RWPE1 (cell line): ENCODE data around the gene TNS3.
"Not testable (repeated sequence)": the region's sequence is repeated elsewhere in the genome, so short reads cannot be mapped to it uniquely, and the experiment has no call there.

Experiments
- CTCF ChIA-PET: fragments of 350-600 bp; sonication (Branson Sonifier 250); formaldehyde crosslinking; extraction: SDS; loops from one replicate; lab custom pipeline; 2021; lab: Yijun Ruan, JAX
- POLR2A ChIA-PET: fragments of 400-600 bp; formaldehyde crosslinking; extraction: SDS; loops from one replicate; lab custom pipeline; 2020; ENCODE audit warnings: antibody characterized with exemption; ENCODE audit not compliant: low non-redundant PET; lab: Yijun Ruan, JAX
- DNase-seq: peaks from one replicate; pipeline ENCODE4 v3.0.0; 2012; ENCODE audit warnings: low spot score
- H3K27ac ChIP-seq: fragments of 450-650 bp; 2 replicates; pipeline ENCODE4 v1.5.1; 2017
- CTCF ChIP-seq: fragments of 450-650 bp; conservative IDR thresholded peaks from 2 replicates; pipeline ENCODE4 v1.5.1; 2017; ENCODE audit warnings: low read depth, mild to moderate bottlenecking

TNS3 gene

GRCh38 chr7:47472444-47473157 is 109.3 kb downstream of the TNS3 start:
- CTCF ChIA-PET = no interaction called here
- TF ChIP-seq CTCF = no peak
- no peak for DNase-seq
- POLR2A ChIA-PET = no interaction called here
- H3K27ac ChIP-seq = peak overlapping the region; percentile 56

- ChIA-PET POLR2A (no interaction called here), CTCF (interaction anchor here (1.0 kb wide), 1 partner anchor 348 kb away, joined by 3 read pairs; no protein-coding TSS in a partner anchor)
- H3K27ac ChIP-seq = peak overlapping the region; percentile 56
- TF ChIP-seq CTCF = no peak
- DNase-seq = no peak
Measured at GRCh38 chr7:47471831-47472230, 110.1 kb downstream of the TNS3 start.

- DNase-seq = no peak
- POLR2A ChIA-PET = no interaction called here
- H3K27ac ChIP-seq = peak overlapping the region; percentile 56
- TF ChIP-seq CTCF = no peak
- CTCF ChIA-PET = interaction anchor here (1.0 kb wide), 1 partner anchor 348 kb away, joined by 3 read pairs; no protein-coding TSS in a partner anchor
Measured at GRCh38 chr7:47471358-47471703, 110.6 kb downstream of the TNS3 start.

- no peak for TF ChIP-seq CTCF
- ChIA-PET POLR2A (no interaction called here), CTCF (interaction anchor here (0.6 to 1.0 kb wide), 3 partner anchors 97 to 349 kb away, joined by 3 read pairs; no protein-coding TSS in a partner anchor)
- peak overlapping the region; percentile 56 for H3K27ac ChIP-seq
- no peak for DNase-seq
Measured at GRCh38 chr7:47470567-47471357, 111.1 kb downstream of the TNS3 start.

- CTCF ChIA-PET, DNase-seq, H3K27ac ChIP-seq, POLR2A ChIA-PET: not testable (repeated sequence)
Measured at GRCh38 chr7:47469846-47470245, 112.1 kb downstream of the TNS3 start.

- POLR2A ChIA-PET = no interaction called here
- CTCF ChIA-PET = no interaction called here
- H3K27ac ChIP-seq = no peak overlapping the region
- no peak for TF ChIP-seq CTCF
- no peak for DNase-seq
Measured at GRCh38 chr7:47466832-47467231, 115.1 kb downstream of the TNS3 start.
